HUES48 (cell line): ENCODE data around the gene ADGRG6.

Source experiments
- H3K27ac ChIP-seq: one replicate; pipeline ENCODE4 v1.7.0; 2013; ENCODE audit warnings: low read depth, low read length, inconsistent platforms
- H3K27me3 ChIP-seq: 2 replicates; pipeline ENCODE4 v1.6.1; 2013; ENCODE audit warnings: mild to moderate bottlenecking, low read length; ENCODE audit not compliant: control insufficient read depth, insufficient read depth
- H3K36me3 ChIP-seq: 2 replicates; pipeline ENCODE4 v1.6.1; 2013; ENCODE audit warnings: low read length; ENCODE audit not compliant: control insufficient read depth, insufficient read depth
- H3K4me1 ChIP-seq: 2 replicates; pipeline ENCODE4 v1.6.1; 2013; ENCODE audit warnings: mild to moderate bottlenecking, low read length; ENCODE audit not compliant: control insufficient read depth, insufficient read depth
- H3K4me3 ChIP-seq: 2 replicates; pipeline ENCODE4 v1.5.1; 2013; ENCODE audit warnings: mild to moderate bottlenecking, low read depth, low read length
- H3K9ac ChIP-seq: 2 replicates; pipeline ENCODE4 v1.6.1; 2013; ENCODE audit warnings: mild to moderate bottlenecking, low read depth, low read length, moderate library complexity
- H3K9me3 ChIP-seq: 2 replicates; pipeline ENCODE4 v1.6.1; 2013; ENCODE audit warnings: low read length; ENCODE audit not compliant: control insufficient read depth, insufficient read depth

Gene ADGRG6

GRCh38 chr6:142395768-142396231 lies 94.0 kb downstream of the ADGRG6 start:
- Histone ChIP-seq H3K4me1 (peaks cover 12% of the 10 kb centered on the region), H3K9ac (no peak overlapping the region), H3K27me3 (no peaks in the 10 kb centered on the region), H3K4me3 (no peak overlapping the region), H3K36me3 (no peaks in the 10 kb centered on the region), H3K9me3 (no peaks in the 10 kb centered on the region), H3K27ac (no peak overlapping the region)

- no peak overlapping the region for H3K4me3 ChIP-seq
Observed at GRCh38 chr6:142398353-142398752, 96.5 kb downstream of the ADGRG6 start.

DNA sequence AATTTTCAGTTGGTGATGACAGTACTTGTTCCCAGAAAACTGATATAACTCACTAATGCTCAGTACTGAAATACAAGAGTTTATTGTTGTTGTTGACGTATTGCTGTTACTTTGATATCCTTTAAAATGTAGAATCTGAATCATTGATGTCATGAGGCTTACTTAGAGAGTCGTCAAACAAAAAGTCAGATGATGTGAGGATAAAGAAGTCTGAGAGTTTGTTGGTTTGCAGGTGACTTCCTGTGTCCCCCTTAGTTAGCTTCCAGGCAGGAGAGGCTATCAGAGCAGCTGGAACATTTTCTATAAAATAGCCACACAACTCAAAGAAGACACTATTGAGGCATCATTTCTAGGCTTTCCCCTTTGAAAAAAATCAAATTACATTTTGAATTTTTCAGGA lies 97.9 kb downstream of the ADGRG6 start:
- Histone ChIP-seq H3K4me3 (no peak overlapping the region), H3K27ac (no peak overlapping the region), H3K4me1 (peaks cover 16% of the 10 kb centered on the region), H3K27me3 (no peaks in the 10 kb centered on the region), H3K9me3 (no peaks in the 10 kb centered on the region), H3K9ac (no peak overlapping the region), H3K36me3 (no peaks in the 10 kb centered on the region)

More at GRCh38 chr6:142398353-142398752, 96.5 kb downstream of the ADGRG6 start:
- Histone ChIP-seq H3K4me1 (peaks cover 16% of the 10 kb centered on the region), H3K27ac (no peak overlapping the region), H3K36me3 (no peaks in the 10 kb centered on the region), H3K9me3 (no peaks in the 10 kb centered on the region), H3K27me3 (no peaks in the 10 kb centered on the region), H3K9ac (no peak overlapping the region)

- H3K4me1 ChIP-seq: peaks cover 16% of the 10 kb centered on the region
- no peak overlapping the region for H3K9ac ChIP-seq
- H3K9me3 ChIP-seq: no peaks in the 10 kb centered on the region
- H3K27ac ChIP-seq: peak overlapping the region; percentile 14
- no peaks in the 10 kb centered on the region for H3K36me3 ChIP-seq
- H3K4me3 ChIP-seq: no peak overlapping the region
- H3K27me3 ChIP-seq: no peaks in the 10 kb centered on the region
Observed at GRCh38 chr6:142400495-142400894, 98.7 kb downstream of the ADGRG6 start.

- no peak overlapping the region for H3K9ac ChIP-seq
- no peak overlapping the region for H3K4me3 ChIP-seq
- H3K4me1 ChIP-seq: peaks cover 16% of the 10 kb centered on the region
- no peaks in the 10 kb centered on the region for H3K36me3 ChIP-seq
- H3K9me3 ChIP-seq: no peaks in the 10 kb centered on the region
- no peak overlapping the region for H3K27ac ChIP-seq
- H3K27me3 ChIP-seq: no peaks in the 10 kb centered on the region
Observed at GRCh38 chr6:142401838-142402237, 100.0 kb downstream of the ADGRG6 start.

- peaks cover 19% of the 10 kb centered on the region for H3K4me1 ChIP-seq
- no peaks in the 10 kb centered on the region for H3K36me3 ChIP-seq
- H3K9me3 ChIP-seq: no peaks in the 10 kb centered on the region
- H3K27me3 ChIP-seq: no peaks in the 10 kb centered on the region
- no peak overlapping the region for H3K27ac ChIP-seq
- H3K4me3 ChIP-seq: no peak overlapping the region
- H3K9ac ChIP-seq: no peak overlapping the region
Observed at GRCh38 chr6:142404751-142405150, 102.9 kb downstream of the ADGRG6 start.

DNA sequence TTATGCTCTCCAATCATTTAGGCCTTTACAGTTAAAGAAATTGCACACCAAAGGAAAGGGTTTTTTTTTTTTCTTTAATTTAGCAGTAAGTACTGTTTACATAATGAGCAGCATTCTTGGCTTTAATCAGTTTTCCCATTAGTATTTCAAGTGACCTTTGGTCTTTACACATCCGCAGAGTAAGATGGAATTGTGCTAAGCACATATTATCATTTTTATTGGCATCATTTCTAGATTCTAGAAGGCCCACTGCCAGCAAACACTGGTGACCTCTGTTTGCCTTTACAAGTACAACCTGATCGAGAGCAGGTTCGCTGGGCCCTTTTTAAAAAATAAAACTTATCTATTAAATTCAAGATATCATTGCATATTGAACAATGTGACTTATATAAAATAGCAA lies 104.3 kb downstream of the ADGRG6 start:
- Histone ChIP-seq H3K27me3 (no peaks in the 10 kb centered on the region), H3K4me3 (no peak overlapping the region), H3K9me3 (no peaks in the 10 kb centered on the region), H3K36me3 (no peaks in the 10 kb centered on the region), H3K4me1 (peaks cover 5% of the 10 kb centered on the region; the same call in 1 of the 2 replicates), H3K9ac (no peak overlapping the region), H3K27ac (no peak overlapping the region)

GRCh38 chr6:142407685-142408273 lies 106.0 kb downstream of the ADGRG6 start:
- Histone ChIP-seq H3K36me3 (no peaks in the 10 kb centered on the region), H3K4me1 (peaks cover 14% of the 10 kb centered on the region), H3K4me3 (no peak overlapping the region), H3K27me3 (no peaks in the 10 kb centered on the region), H3K9ac (no peak overlapping the region), H3K27ac (no peak overlapping the region), H3K9me3 (no peaks in the 10 kb centered on the region)

DNA sequence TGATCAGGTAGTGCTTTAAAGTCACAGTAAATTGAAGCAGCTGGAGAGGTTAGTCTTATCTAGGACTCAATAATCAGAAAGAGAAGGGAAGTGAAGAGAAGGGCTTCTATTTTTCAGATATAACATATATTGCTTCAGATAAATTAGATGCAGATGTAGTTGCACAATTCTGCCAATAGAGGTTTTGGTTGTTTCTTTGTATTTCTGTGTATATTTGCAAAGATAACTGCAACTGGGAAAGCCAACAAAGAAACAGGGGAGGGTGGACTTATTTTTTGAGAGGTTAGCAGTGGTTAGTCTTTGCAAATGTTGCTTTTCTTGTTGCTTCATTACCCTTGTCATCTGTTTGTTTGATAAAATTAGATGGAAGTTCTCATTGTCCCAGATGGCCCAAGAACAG lies 106.6 kb downstream of the ADGRG6 start:
- H3K27ac ChIP-seq: no peak overlapping the region
- H3K36me3 ChIP-seq: no peaks in the 10 kb centered on the region
- peaks cover 18% of the 10 kb centered on the region for H3K4me1 ChIP-seq
- H3K9me3 ChIP-seq: no peaks in the 10 kb centered on the region
- H3K4me3 ChIP-seq: no peak overlapping the region
- no peaks in the 10 kb centered on the region for H3K27me3 ChIP-seq
- H3K9ac ChIP-seq: no peak overlapping the region

- peaks cover 21% of the 10 kb centered on the region for H3K4me1 ChIP-seq
- no peak overlapping the region for H3K27ac ChIP-seq
- H3K36me3 ChIP-seq: no peaks in the 10 kb centered on the region
- H3K9ac ChIP-seq: no peak overlapping the region
- no peaks in the 10 kb centered on the region for H3K9me3 ChIP-seq
- no peak overlapping the region for H3K4me3 ChIP-seq
- H3K27me3 ChIP-seq: no peaks in the 10 kb centered on the region
Observed at GRCh38 chr6:142409794-142410193, 108.0 kb downstream of the ADGRG6 start.

DNA sequence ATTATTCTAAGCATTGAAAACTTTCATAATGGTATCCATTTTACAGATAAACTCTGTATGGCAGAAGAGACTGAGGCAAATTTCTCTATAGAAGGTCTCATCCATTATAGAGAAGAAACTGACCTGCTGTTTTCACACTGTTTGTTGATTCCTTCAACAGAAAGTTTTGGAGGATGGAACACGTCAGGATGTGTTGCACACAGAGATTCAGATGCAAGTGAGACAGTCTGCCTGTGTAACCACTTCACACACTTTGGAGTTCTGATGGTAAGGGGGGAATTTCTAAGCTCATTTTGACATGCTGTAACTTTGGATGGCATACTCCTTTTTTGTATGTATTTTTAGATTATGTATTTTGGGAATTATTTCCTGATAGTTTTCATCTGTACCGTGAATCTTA lies 109.3 kb downstream of the ADGRG6 start:
- no peak overlapping the region for H3K9ac ChIP-seq
- H3K27me3 ChIP-seq: no peaks in the 10 kb centered on the region
- no peaks in the 10 kb centered on the region for H3K36me3 ChIP-seq
- peaks cover 27% of the 10 kb centered on the region for H3K4me1 ChIP-seq
- H3K27ac ChIP-seq: no peak overlapping the region
- no peaks in the 10 kb centered on the region for H3K9me3 ChIP-seq
- no peak overlapping the region for H3K4me3 ChIP-seq
